ENCODE results near the gene LARGE2.

DNA sequence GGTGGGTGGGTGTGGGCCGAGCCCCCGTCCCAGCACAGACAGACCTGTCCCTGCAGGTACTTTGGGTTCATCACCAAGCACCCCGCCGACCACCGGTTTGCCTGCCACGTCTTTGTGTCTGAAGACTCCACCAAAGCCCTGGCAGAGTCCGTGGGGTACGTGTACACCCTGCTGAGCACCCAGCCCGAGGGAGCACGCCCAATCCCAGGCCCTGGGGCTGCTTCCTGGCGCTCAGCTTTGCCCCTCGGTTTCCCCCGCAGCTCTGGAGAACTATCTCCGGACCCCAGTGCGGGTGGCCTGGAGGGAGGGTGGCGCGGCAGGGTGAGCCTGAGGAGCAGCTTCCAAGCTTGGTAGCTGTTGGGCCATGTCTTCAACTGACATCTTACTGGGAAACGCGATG is 17.4 kb upstream of the LARGE2 start:
- no peak for TF ChIP-seq POLR2A (IDR thresholded peaks at IDR 0.05; ENCODE audit: low read length)
- no peak for TF ChIP-seq GATA1 (IDR thresholded peaks at IDR 0.05; ENCODE audit: low read depth, low read length)
